Transverse colon (tissue), 4 donors: ENCODE results near the gene CNTNAP2.

Experiments
- CTCF ChIP-seq, 5 experiments: fragments of 200-600 bp in 3 of 5; fragments of 450-650 bp in 2 of 5; sonication (generic) in 3 of 5; IDR thresholded peaks; 1 replicate in 2 of 5; 2 replicates in 3 of 5; pipeline ENCODE4 v1.5.1; 2016 to 2017; ENCODE audit warnings: antibody characterized with exemption in 5 of 5, inconsistent platforms in 3 of 5, mild to moderate bottlenecking in 2 of 5, moderate library complexity in 1 of 5
- POLR2A ChIP-seq: fragments of 450-650 bp; IDR thresholded peaks from one replicate; pipeline ENCODE4 v1.6.1; 2016; ENCODE audit warnings: antibody characterized with exemption, mild to moderate bottlenecking, moderate library complexity
- POLR2AphosphoS5 ChIP-seq, 3 donors: sonication (generic); formaldehyde crosslinking; IDR thresholded peaks; one replicate each; pipeline ENCODE4 v1.6.1; 2016; ENCODE audit warnings: antibody characterized with exemption in 3 of 3

GRCh38 chr7:147483634-147484292 lies 1367.2 kb downstream of the CNTNAP2 start:
- no peak for TF ChIP-seq POLR2A
- no peak for TF ChIP-seq CTCF (IDR thresholded peaks at IDR 0.05)
- TF ChIP-seq POLR2AphosphoS5 (IDR thresholded peaks at IDR 0.05) = no peak
